Measurements from ENCODE around the gene CHDH.

Gene CHDH

GRCh38 chr3:53820756-53821580 lies 25.3 kb downstream of the CHDH start:
- no peak overlapping the region for H3K4me3 ChIP-seq (ENCODE audit: low read depth, low read length)
- no peak overlapping the region for H3K27ac ChIP-seq
- no peak for DNase-seq
- no peak for TF ChIP-seq CTCF (IDR thresholded peaks at IDR 0.05; ENCODE audit: low read depth, low read length, missing control alignments)
- H3K36me3 ChIP-seq (replicated peaks): no peaks in the 10 kb centered on the region
- H3K27me3 ChIP-seq (replicated peaks): no peaks in the 10 kb centered on the region
- in situ Hi-C loops (cut with HindIII; ENCODE audit: low pct_ligation_motif_present, low sequenced_read_pairs): no loop called here

- DNase-seq: no peak
- Histone ChIP-seq H3K36me3 (replicated peaks) (no peaks in the 10 kb centered on the region), H3K4me3 (ENCODE audit: low read depth, low read length) (no peak overlapping the region), H3K27ac (no peak overlapping the region), H3K27me3 (replicated peaks) (no peaks in the 10 kb centered on the region)
- in situ Hi-C loops (cut with HindIII; ENCODE audit: low pct_ligation_motif_present, low sequenced_read_pairs): no loop called here
- no peak for TF ChIP-seq CTCF (IDR thresholded peaks at IDR 0.05; ENCODE audit: low read depth, low read length, missing control alignments)
These were observed 26.1 kb downstream of the CHDH start for GRCh38 chr3:53820084-53820483.

GRCh38 chr3:53819163-53819868 lies 26.9 kb downstream of the CHDH start:
- no peak for DNase-seq
- H3K27ac ChIP-seq: no peak overlapping the region
- H3K4me3 ChIP-seq (ENCODE audit: low read depth, low read length): no peak overlapping the region
- in situ Hi-C loops (cut with HindIII; ENCODE audit: low pct_ligation_motif_present, low sequenced_read_pairs): no loop called here
- H3K36me3 ChIP-seq (replicated peaks): no peaks in the 10 kb centered on the region
- H3K27me3 ChIP-seq (replicated peaks): no peaks in the 10 kb centered on the region
- TF ChIP-seq CTCF (IDR thresholded peaks at IDR 0.05; ENCODE audit: low read depth, low read length, missing control alignments): no peak

GRCh38 chr3:53818221-53819162 lies 27.7 kb downstream of the CHDH start:
- H3K27ac ChIP-seq: no peak overlapping the region

More at GRCh38 chr3:53818221-53819162, 27.7 kb downstream of the CHDH start:
- Histone ChIP-seq H3K4me3 (ENCODE audit: low read depth, low read length) (no peak overlapping the region), H3K27me3 (replicated peaks) (no peaks in the 10 kb centered on the region), H3K36me3 (replicated peaks) (no peaks in the 10 kb centered on the region)
- DNase-seq: no peak
- in situ Hi-C loops (cut with HindIII; ENCODE audit: low pct_ligation_motif_present, low sequenced_read_pairs): no loop called here
- TF ChIP-seq CTCF (IDR thresholded peaks at IDR 0.05; ENCODE audit: low read depth, low read length, missing control alignments): no peak

All from brain microvascular endothelial cell (primary cell).